ENCODE measurements around the gene DNMT1. TPM values are rescaled to one million over a fixed set of nuclear protein-coding genes. Genes with fewer than 3 reads are reported as not detected.

The DNMT1 gene
- total and polyA plus RNA-seq, 2 donors (not counting 1 experiment from before 2014, with no cell fraction given), result 53.0 to 119 TPM

GRCh38 chr19:10113964-10114650 is 80.6 kb downstream of the DNMT1 start:
- Histone ChIP-seq H3K36me3 (replicated peaks in 1 of 2; ENCODE audit: control extremely low read depth in 1 of 2, control insufficient read depth in 1 of 2, extremely low read depth in 1 of 2, insufficient read depth in 2 of 2, low read length in 1 of 2) (peaks cover 0 to 59% of the 10 kb centered on the region in 2 experiments), H3K4me1 (ENCODE audit: control insufficient read depth in 2 of 2, insufficient read depth in 2 of 2, low read length in 2 of 2) (peaks cover 34 to 42% of the 10 kb centered on the region in 2 donors), H3K79me2 (ENCODE audit: control insufficient read depth, insufficient read depth, low read length) (peaks cover 35% of the 10 kb centered on the region), H3K9ac (ENCODE audit: low read length) (no peak overlapping the region), H3K9me3 (ENCODE audit: control extremely low read depth in 1 of 3, control insufficient read depth in 2 of 3, insufficient read depth in 1 of 3, low read length in 2 of 3) (peaks cover 0 to 6% (median 0%) of the 10 kb centered on the region in 3 donors), H3K27ac (ENCODE audit: low read length in 2 of 2) (no peak overlapping the region), H3K4me3 (ENCODE audit: control extremely low read depth in 1 of 5, extremely low read depth in 1 of 5, insufficient read depth in 1 of 5, low read depth in 2 of 5, low read length in 4 of 5) (no peak overlapping the region), H3K27me3 (replicated peaks in 1 of 4; ENCODE audit: control extremely low read depth in 1 of 4, control insufficient read depth in 3 of 4, insufficient read depth in 4 of 4, low read length in 3 of 4) (no peaks in the 10 kb centered on the region), H2AFZ (ENCODE audit: insufficient read depth, low read depth, low read length, poor library complexity, severe bottlenecking) (no peak overlapping the region), H4K20me1 (ENCODE audit: control insufficient read depth, insufficient read depth, low read length, poor library complexity, severe bottlenecking) (peaks cover 81% of the 10 kb centered on the region), H3K4me2 (replicated peaks; ENCODE audit: low read depth, low read length, poor library complexity, severe bottlenecking) (no peak overlapping the region)
- ChIA-PET CTCF (interaction anchor here (0.5 to 15.9 kb wide), 11 partner anchors 12 to 275 kb away, joined by 3 to 263 read pairs (median 4); partner anchors contain the start of genes ANGPTL6, MRPL4 and PPAN), POLR2A (interaction anchor here (0.5 to 6.6 kb wide), 4 partner anchors 12 to 150 kb away, joined by 3 to 62 read pairs (median 11); partner anchors contain the start of gene ANGPTL6)
- peaks cover 42% of the 10 kb centered on the region for H3K4me1 Mint-ChIP-seq
- ATAC-seq (ENCODE audit: low read depth) (no peak), DNase-seq (no peak)
- intact Hi-C loops (cut with micrococcal nuclease), result loop anchor here (1.0 to 2.0 kb wide), 4 partner anchors 15 to 183 kb away; no protein-coding TSS in a partner anchor
- 96% methylated on average over 43 of the region's 43 CpGs for WGBS (ENCODE audit: insufficient coverage)
- H3K9me3 Mint-ChIP-seq (ENCODE audit: insufficient read depth), result no peaks in the 10 kb centered on the region
- no peak for TF ChIP-seq CTCF (IDR thresholded peaks at IDR 0.05)
- TF ChIP-seq EZH2 (IDR thresholded peaks at IDR 0.05; ENCODE audit: borderline replicate concordance, insufficient read depth, low read depth, low read length, poor library complexity, severe bottlenecking), result no peak
- H3K27ac Mint-ChIP-seq, result peak overlapping the region; percentile 50
- H3K27me3 Mint-ChIP-seq, result no peaks in the 10 kb centered on the region
- H3K4me3 Mint-ChIP-seq, result no peak overlapping the region

- peaks cover 76% of the 10 kb centered on the region for H4K20me1 ChIP-seq (ENCODE audit: control insufficient read depth, insufficient read depth, low read length, poor library complexity, severe bottlenecking)
- 85% methylated on average over 19 of the region's 19 CpGs for WGBS (ENCODE audit: insufficient coverage)
- CTCF ChIA-PET, result interaction anchor here (0.5 to 15.9 kb wide), 15 partner anchors 12 to 275 kb away, joined by 3 to 263 read pairs (median 4); partner anchors contain the start of genes ANGPTL6, MRPL4 and PPAN
- H3K9me3 Mint-ChIP-seq (ENCODE audit: insufficient read depth), result no peaks in the 10 kb centered on the region
- H3K4me3 Mint-ChIP-seq, result no peak overlapping the region
- no peaks in the 10 kb centered on the region for H3K27me3 Mint-ChIP-seq
- no peak for ATAC-seq (ENCODE audit: low read depth)
- no peak for DNase-seq
- intact Hi-C loops (cut with micrococcal nuclease), result loop anchor here (1.0 to 2.0 kb wide), 4 partner anchors 14 to 182 kb away; no protein-coding TSS in a partner anchor
- peaks cover 28 to 37% of the 10 kb centered on the region in 2 donors for H3K4me1 ChIP-seq (ENCODE audit: control insufficient read depth in 2 of 2, insufficient read depth in 2 of 2, low read length in 2 of 2)
- H3K27me3 ChIP-seq (replicated peaks in 1 of 4; ENCODE audit: control extremely low read depth in 1 of 4, control insufficient read depth in 3 of 4, insufficient read depth in 4 of 4, low read length in 3 of 4), result no peaks in the 10 kb centered on the region
- peak overlapping the region in 1 of 2 donors; percentile 40 for H3K27ac ChIP-seq (ENCODE audit: low read length in 2 of 2)
- H3K4me2 ChIP-seq (replicated peaks; ENCODE audit: low read depth, low read length, poor library complexity, severe bottlenecking), result peak overlapping the region; percentile 67
- peaks cover 0 to 64% of the 10 kb centered on the region in 2 experiments for H3K36me3 ChIP-seq (replicated peaks in 1 of 2; ENCODE audit: control extremely low read depth in 1 of 2, control insufficient read depth in 1 of 2, extremely low read depth in 1 of 2, insufficient read depth in 2 of 2, low read length in 1 of 2)
- TF ChIP-seq EZH2 (IDR thresholded peaks at IDR 0.05; ENCODE audit: borderline replicate concordance, insufficient read depth, low read depth, low read length, poor library complexity, severe bottlenecking), result no peak
- TF ChIP-seq CTCF (IDR thresholded peaks at IDR 0.05), result peak; percentile 1
- H3K9ac ChIP-seq (ENCODE audit: low read length), result no peak overlapping the region
- H3K9me3 ChIP-seq (ENCODE audit: control extremely low read depth in 1 of 3, control insufficient read depth in 2 of 3, insufficient read depth in 1 of 3, low read length in 2 of 3), result peaks cover 0 to 6% (median 0%) of the 10 kb centered on the region in 3 donors
- peaks cover 37% of the 10 kb centered on the region for H3K4me1 Mint-ChIP-seq
- H3K4me3 ChIP-seq (ENCODE audit: control extremely low read depth in 1 of 5, extremely low read depth in 1 of 5, insufficient read depth in 1 of 5, low read depth in 2 of 5, low read length in 4 of 5), result no peak overlapping the region
- POLR2A ChIA-PET, result interaction anchor here (0.5 to 6.6 kb wide), 5 partner anchors 12 to 527 kb away, joined by 3 to 62 read pairs (median 5); partner anchors contain the start of gene ANGPTL6
- H2AFZ ChIP-seq (ENCODE audit: insufficient read depth, low read depth, low read length, poor library complexity, severe bottlenecking), result no peak overlapping the region
- peaks cover 33% of the 10 kb centered on the region for H3K79me2 ChIP-seq (ENCODE audit: control insufficient read depth, insufficient read depth, low read length)
- H3K27ac Mint-ChIP-seq, result no peak overlapping the region
Observed at GRCh38 chr19:10113592-10113963, 81.2 kb downstream of the DNMT1 start.
